GM13977 (cell line): Measurements from ENCODE around the gene AMBRA1.
"Not testable (repeated sequence)": the region's sequence is repeated elsewhere in the genome, so short reads cannot be mapped to it uniquely, and the experiment has no call there.

Experiments used
- DNase-seq: peaks from one replicate; pipeline ENCODE4 v3.0.0; 2012; ENCODE audit warnings: low spot score
- in situ Hi-C: fragments of 300-500 bp; cut with MboI; formaldehyde crosslinking; loops from one replicate; pipeline ENCODE4 v1.12.0; 2022; ENCODE audit warnings: low sequenced_read_pairs, low pct_unique_long_range_greater_than_20kb, mixed read lengths, inconsistent platforms; ENCODE audit not compliant: unreplicated experiment
- TF ChIP-seq, protein P1 (sequence below): IDR thresholded peaks from 2 replicates; pipeline ENCODE4 v1.5.1; 2012; ENCODE audit warnings: mild to moderate bottlenecking, control low read depth; ENCODE audit not compliant: insufficient read depth; ENCODE audit errors: extremely low read depth, missing control alignments

AMBRA1 gene

GRCh38 chr11:46374815-46375214, 219.0 kb downstream of the AMBRA1 start:
- TF ChIP-seq, protein P1, sequence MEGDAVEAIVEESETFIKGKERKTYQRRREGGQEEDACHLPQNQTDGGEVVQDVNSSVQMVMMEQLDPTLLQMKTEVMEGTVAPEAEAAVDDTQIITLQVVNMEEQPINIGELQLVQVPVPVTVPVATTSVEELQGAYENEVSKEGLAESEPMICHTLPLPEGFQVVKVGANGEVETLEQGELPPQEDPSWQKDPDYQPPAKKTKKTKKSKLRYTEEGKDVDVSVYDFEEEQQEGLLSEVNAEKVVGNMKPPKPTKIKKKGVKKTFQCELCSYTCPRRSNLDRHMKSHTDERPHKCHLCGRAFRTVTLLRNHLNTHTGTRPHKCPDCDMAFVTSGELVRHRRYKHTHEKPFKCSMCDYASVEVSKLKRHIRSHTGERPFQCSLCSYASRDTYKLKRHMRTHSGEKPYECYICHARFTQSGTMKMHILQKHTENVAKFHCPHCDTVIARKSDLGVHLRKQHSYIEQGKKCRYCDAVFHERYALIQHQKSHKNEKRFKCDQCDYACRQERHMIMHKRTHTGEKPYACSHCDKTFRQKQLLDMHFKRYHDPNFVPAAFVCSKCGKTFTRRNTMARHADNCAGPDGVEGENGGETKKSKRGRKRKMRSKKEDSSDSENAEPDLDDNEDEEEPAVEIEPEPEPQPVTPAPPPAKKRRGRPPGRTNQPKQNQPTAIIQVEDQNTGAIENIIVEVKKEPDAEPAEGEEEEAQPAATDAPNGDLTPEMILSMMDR = no peak
- in situ Hi-C loops = no loop called here
- DNase-seq = no peak

DNA sequence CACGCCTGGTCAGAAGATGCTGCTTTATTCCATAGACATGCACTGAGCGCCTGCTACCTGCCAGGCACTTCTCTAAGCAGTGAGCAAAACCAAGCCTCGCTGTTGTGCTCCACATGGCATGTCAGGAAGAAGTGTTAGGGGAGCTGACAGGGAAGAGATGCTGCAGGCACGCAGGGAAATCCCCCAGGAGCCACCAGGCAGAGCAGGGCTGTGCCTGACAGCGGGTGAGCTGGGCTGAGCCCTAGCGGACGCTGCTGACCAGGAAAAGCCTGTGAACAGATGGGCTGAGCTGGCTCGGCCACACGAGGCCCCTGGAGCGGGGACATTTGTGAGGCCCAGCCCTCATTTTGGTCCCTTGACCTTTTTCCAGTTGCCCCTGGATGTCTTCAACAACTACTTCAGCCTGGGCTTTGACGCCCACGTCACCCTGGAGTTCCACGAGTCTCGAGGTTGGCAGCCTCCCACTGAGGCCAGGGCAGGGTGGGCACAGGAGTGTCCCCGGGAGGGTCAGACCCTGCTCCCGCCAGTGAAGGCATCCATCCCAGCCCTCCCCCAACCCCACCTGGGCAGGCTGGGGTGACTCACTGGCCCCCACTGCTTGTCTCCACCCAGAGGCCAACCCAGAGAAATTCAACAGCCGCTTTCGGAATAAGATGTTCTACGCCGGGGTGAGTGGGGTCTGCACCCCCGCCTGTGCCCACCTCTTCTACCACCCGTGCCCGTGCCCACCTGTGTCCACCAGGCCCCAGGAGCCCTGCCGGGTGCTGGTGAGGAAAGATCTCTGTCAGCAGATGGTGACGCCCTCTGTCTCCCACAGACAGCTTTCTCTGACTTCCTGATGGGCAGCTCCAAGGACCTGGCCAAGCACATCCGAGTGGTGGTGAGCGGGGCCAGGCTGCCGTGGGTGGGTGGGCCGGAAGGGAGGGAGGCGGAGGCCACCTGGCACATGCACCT, 219.8 kb downstream of the AMBRA1 start:
- no peak for DNase-seq
- in situ Hi-C loops = no loop called here
- TF ChIP-seq, protein P1 = no peak

GRCh38 chr11:46372501-46372900, 221.3 kb downstream of the AMBRA1 start:
- in situ Hi-C loops = not testable (repeated sequence)

DNA sequence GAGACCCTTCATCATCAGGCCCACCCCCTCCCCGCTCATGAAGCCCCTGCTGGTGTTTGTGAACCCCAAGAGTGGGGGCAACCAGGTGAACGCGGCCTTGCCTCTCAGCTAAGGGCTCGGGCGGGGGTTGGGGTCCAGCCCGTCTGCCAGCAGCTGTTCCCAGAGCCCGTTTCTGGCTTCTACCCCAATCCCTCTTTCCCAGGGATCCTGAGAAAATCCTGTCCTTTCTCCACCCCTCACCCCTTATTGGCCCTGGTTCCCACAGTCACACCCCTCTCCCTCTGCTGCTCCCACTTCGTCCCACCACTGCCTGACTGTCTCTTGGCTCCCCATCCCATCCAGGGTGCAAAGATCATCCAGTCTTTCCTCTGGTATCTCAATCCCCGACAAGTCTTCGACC, 221.7 kb downstream of the AMBRA1 start:
- DNase-seq = no peak
- TF ChIP-seq, protein P1 = no peak
- in situ Hi-C loops = no loop called here

More at GRCh38 chr11:46372501-46372900, 221.3 kb downstream of the AMBRA1 start:
- not testable (repeated sequence) for DNase-seq

DNA sequence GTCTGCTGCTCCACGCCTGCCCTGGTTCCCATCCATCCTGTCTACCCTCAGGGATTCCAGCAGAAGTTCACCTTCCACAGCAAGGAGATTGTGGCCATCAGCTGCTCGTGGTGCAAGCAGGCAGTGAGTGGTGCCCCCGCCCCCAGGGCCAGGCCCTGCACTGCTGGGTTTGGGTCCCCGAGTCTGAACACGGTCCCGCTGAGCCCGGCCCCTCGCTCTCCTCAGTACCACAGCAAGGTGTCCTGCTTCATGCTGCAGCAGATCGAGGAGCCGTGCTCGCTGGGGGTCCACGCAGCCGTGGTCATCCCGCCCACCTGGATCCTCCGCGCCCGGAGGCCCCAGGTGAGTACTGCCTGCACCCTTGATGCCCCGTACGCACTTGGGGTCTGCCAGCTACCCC, 222.6 kb downstream of the AMBRA1 start:
- DNase-seq, in situ Hi-C loops: not testable (repeated sequence)

GRCh38 chr11:46370253-46370652, 223.6 kb downstream of the AMBRA1 start:
- TF ChIP-seq, protein P1 = no peak
- DNase-seq = no peak
- in situ Hi-C loops = no loop called here

GRCh38 chr11:46369458-46370152, 224.2 kb downstream of the AMBRA1 start:
- in situ Hi-C loops = no loop called here
- TF ChIP-seq, protein P1 = peak; percentile 94
- peak; percentile 75 for DNase-seq
